Prostate gland (tissue), 2 donors: ENCODE results near the gene DAPK1.

Experiments used
- POLR2A ChIP-seq: fragments of 450-650 bp; IDR thresholded peaks from one replicate; pipeline ENCODE4 v1.6.1; 2016; ENCODE audit warnings: antibody characterized with exemption, mild to moderate bottlenecking
- TF ChIP-seq, protein P1 (sequence below), 4 experiments: fragments of 200-600 bp in 2 of 4; fragments of 450-650 bp in 2 of 4; sonication (generic) in 2 of 4; IDR thresholded peaks; 1 replicate in 3 of 4; 2 replicates in 1 of 4; pipeline ENCODE4 v1.5.1; 2016 to 2019; ENCODE audit warnings: antibody characterized with exemption in 4 of 4, mild to moderate bottlenecking in 2 of 4, moderate library complexity in 2 of 4

GRCh38 chr9:87612536-87612935 lies 114.9 kb downstream of the DAPK1 start:
- TF ChIP-seq, protein P1, sequence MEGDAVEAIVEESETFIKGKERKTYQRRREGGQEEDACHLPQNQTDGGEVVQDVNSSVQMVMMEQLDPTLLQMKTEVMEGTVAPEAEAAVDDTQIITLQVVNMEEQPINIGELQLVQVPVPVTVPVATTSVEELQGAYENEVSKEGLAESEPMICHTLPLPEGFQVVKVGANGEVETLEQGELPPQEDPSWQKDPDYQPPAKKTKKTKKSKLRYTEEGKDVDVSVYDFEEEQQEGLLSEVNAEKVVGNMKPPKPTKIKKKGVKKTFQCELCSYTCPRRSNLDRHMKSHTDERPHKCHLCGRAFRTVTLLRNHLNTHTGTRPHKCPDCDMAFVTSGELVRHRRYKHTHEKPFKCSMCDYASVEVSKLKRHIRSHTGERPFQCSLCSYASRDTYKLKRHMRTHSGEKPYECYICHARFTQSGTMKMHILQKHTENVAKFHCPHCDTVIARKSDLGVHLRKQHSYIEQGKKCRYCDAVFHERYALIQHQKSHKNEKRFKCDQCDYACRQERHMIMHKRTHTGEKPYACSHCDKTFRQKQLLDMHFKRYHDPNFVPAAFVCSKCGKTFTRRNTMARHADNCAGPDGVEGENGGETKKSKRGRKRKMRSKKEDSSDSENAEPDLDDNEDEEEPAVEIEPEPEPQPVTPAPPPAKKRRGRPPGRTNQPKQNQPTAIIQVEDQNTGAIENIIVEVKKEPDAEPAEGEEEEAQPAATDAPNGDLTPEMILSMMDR (IDR thresholded peaks at IDR 0.05): no peak
- no peak for TF ChIP-seq POLR2A
